K562 (cell line): ENCODE results near the gene HSP90AA1. TPM values are rescaled to one million over a fixed set of nuclear protein-coding genes. Genes with fewer than 3 reads are reported as not detected.

Experiments
- ATAC-seq: fragments of 200-7000 bp; cut with Tn5 transposase; 3 replicates; pipeline ENCODE4 v1.9.1; 2020; ENCODE audit warnings: moderate library complexity
- BruUV-seq: library from RNA; stranded (reverse); fragments of 400-500 nt; replicated peaks from 2 replicates; lab custom pipeline; 2021; lab: Mats Ljungman, UMichigan
- CTCF ChIA-PET: fragments of 300-600 bp; formaldehyde crosslinking; extraction: SDS; loops from one replicate; lab custom pipeline; 2021; ENCODE audit warnings: low intra/inter-chr PET ratio; lab: Yijun Ruan, JAX
- POLR2A ChIA-PET: fragments of 300-600, 350-650 bp; sonication (Branson Sonifier 250); formaldehyde crosslinking; extraction: SDS; loops from one replicate; lab custom pipeline; 2021; ENCODE audit warnings: antibody characterized with exemption, inconsistent platforms; lab: Yijun Ruan, JAX
- DNase-seq, 4 experiments: peaks; one replicate each; pipeline versions ENCODE4 v3.0.0 to v3.0.0-alpha.2; 2011 to 2018; ENCODE audit warnings: low spot score in 3 of 4, mixed read lengths in 3 of 4; ENCODE audit errors: extremely low read depth in 1 of 4
- FAIRE-seq: peaks from 2 replicates; lab custom pipeline; 2011; peaks lifted over from hg19 to GRCh38; lab: Jason Lieb, UNC
- H2AFZ ChIP-seq: 2 replicates; pipeline ENCODE4 v1.6.0; 2011; ENCODE audit warnings: low read depth, low read length, control low read depth, inconsistent platforms
- H3K27ac ChIP-seq: fragments of 200-600 bp; 3 replicates; pipeline ENCODE4 v1.8.0; 2011; ENCODE audit warnings: low read depth, mild to moderate bottlenecking, control low read depth, inconsistent platforms, low read length, moderate library complexity, mixed read lengths; ENCODE audit errors: extremely low read depth
- H3K27me3 ChIP-seq, 2 experiments: fragments of 300-600 bp in 1 of 2; 2 replicates in 1 of 2; 3 replicates in 1 of 2; pipeline versions ENCODE4 v1.6.0 to v1.8.0; 2011; ENCODE audit warnings: inconsistent platforms in 2 of 2, low read length in 2 of 2, mild to moderate bottlenecking in 1 of 2, mixed read lengths in 1 of 2, moderate library complexity in 1 of 2; ENCODE audit not compliant: control insufficient read depth in 2 of 2, insufficient read depth in 2 of 2
- H3K36me3 ChIP-seq: fragments of 300-600 bp; 3 replicates; pipeline ENCODE4 v1.8.0; 2011; ENCODE audit warnings: mild to moderate bottlenecking, low read length, inconsistent platforms; ENCODE audit not compliant: control insufficient read depth, insufficient read depth
- H3K4me1 ChIP-seq, 2 experiments: fragments of 200-600 bp in 1 of 2; replicated peaks in 1 of 2; 2 replicates in 1 of 2; 3 replicates in 1 of 2; pipeline versions ENCODE4 v1.5.1 to v1.8.0; 2011; ENCODE audit warnings: inconsistent platforms in 2 of 2, low read length in 2 of 2, mild to moderate bottlenecking in 1 of 2, mixed read lengths in 1 of 2, moderate library complexity in 1 of 2; ENCODE audit not compliant: control insufficient read depth in 2 of 2, insufficient read depth in 2 of 2
- H3K4me2 ChIP-seq: 2 replicates; pipeline ENCODE4 v1.6.1; 2011; ENCODE audit warnings: low read length, control low read depth, inconsistent platforms, mixed read lengths; ENCODE audit not compliant: insufficient read depth
- H3K4me3 ChIP-seq: fragments of 200-600 bp; sonication (generic), shearing (Covaris generic); 2 replicates; pipeline ENCODE4 v1.5.1; 2016; ENCODE audit warnings: control low read depth, inconsistent platforms
- H3K79me2 ChIP-seq: fragments of 200-600 bp; 3 replicates; pipeline ENCODE4 v1.8.0; 2011; ENCODE audit warnings: low read length, inconsistent platforms; ENCODE audit not compliant: control insufficient read depth, insufficient read depth
- H3K9ac ChIP-seq, 2 experiments: 2 replicates each; pipeline versions ENCODE4 v1.6.0 to v1.6.1; 2011; ENCODE audit warnings: low read depth in 2 of 2, low read length in 2 of 2, control low read depth in 1 of 2, inconsistent platforms in 1 of 2, mild to moderate bottlenecking in 1 of 2, mixed read lengths in 1 of 2; ENCODE audit not compliant: insufficient read depth in 1 of 2
- H3K9me1 ChIP-seq: one replicate; pipeline ENCODE4 v1.6.0; 2011; ENCODE audit warnings: inconsistent platforms, mild to moderate bottlenecking, low read length, moderate library complexity; ENCODE audit not compliant: control insufficient read depth, insufficient read depth
- H3K9me3 ChIP-seq: replicated peaks from 2 replicates; pipeline ENCODE4 v1.5.1; 2011; ENCODE audit warnings: low read depth, low read length, inconsistent platforms; ENCODE audit not compliant: control insufficient read depth, insufficient read depth
- H4K20me1 ChIP-seq: replicated peaks from 2 replicates; pipeline ENCODE4 v1.6.1; 2011; ENCODE audit warnings: low read length, inconsistent platforms, mixed read lengths; ENCODE audit not compliant: control insufficient read depth, insufficient read depth
- ATF7 ChIP-seq: fragments of 450-650 bp; IDR thresholded peaks from 2 replicates; pipeline ENCODE4 v1.7.1; 2014; ENCODE audit warnings: mild to moderate bottlenecking, moderate library complexity
- CHCHD3 ChIP-seq: fragments of 250-450 bp; sonication (Bioruptor Pico); IDR thresholded peaks from 2 replicates; pipeline ENCODE4 v2.1.2; 2022; ENCODE audit warnings: mild to moderate bottlenecking
- ZBTB33 ChIP-seq: sonication (generic); formaldehyde crosslinking; IDR thresholded peaks from 2 replicates; pipeline ENCODE4 v1.8.1; 2023; ENCODE audit warnings: mild to moderate bottlenecking, missing genetic modification reagents
- WGBS: fragments of 100-300 bp; shearing (Covaris generic); methylation state at CpG from one replicate; pipeline ENCODE4 v1.1.6; 2016; ENCODE audit warnings: low coverage, mixed read lengths; ENCODE audit not compliant: insufficient coverage; ENCODE audit errors: missing lambda C conversion rate; 5-methylcytosine and 5-hydroxymethylcytosine counted together
- in situ Hi-C: fragments of 300-500 bp; cut with MboI; formaldehyde crosslinking; loops from 4 replicates; pipeline ENCODE4 v1.15.0; 2018; ENCODE audit warnings: inconsistent platforms, mixed read lengths
- intact Hi-C: fragments of 100-400 bp; cut with micrococcal nuclease; formaldehyde crosslinking; loops from 2 replicates; pipeline ENCODE4 v1.14.2; 2022
- polyA plus RNA-seq, 8 experiments: library from polyadenylated mRNA; depleted of rRNA in 4 of 8; stranded (reverse) in 5 of 8; unstranded in 3 of 8; fragments of >200 nt; fragmentation: Nextera tagmentation in 2 of 8; fragmentation: Illumina TruSeq in 1 of 8; extraction: Ambion mirVana in 2 of 8; extraction: Trizol in 1 of 8; gene quantifications; 2 replicates each; pipeline versions ENCODE4 v1.2.1 to v1.2.3, GENCODE V29; 2011 to 2014; ENCODE audit warnings: inconsistent platforms in 1 of 8, missing spikeins in 1 of 8
- total RNA-seq, 7 experiments: library from RNA; depleted of rRNA in 6 of 7; stranded (reverse); fragments of >200 nt in 6 of 7; fragmentation: Illumina TruSeq in 2 of 7; extraction: Trizol in 2 of 7; gene quantifications; 2 replicates each; pipeline versions ENCODE4 v1.2.1 to v1.2.3, GENCODE V29; 2011 to 2021; ENCODE audit warnings: low replicate concordance in 1 of 7

Gene HSP90AA1
- total and polyA plus RNA-seq, 9 of the 15 experiments (the other 6 are each of a cell fraction or from before 2014, with no cell fraction given), result 377 to 1,731 (median 879) TPM

GRCh38 chr14:102089621-102090343 lies 2.9 kb upstream of the HSP90AA1 start:
- H2AFZ ChIP-seq, result no peak overlapping the region
- peaks cover 36% of the 10 kb centered on the region for H3K79me2 ChIP-seq
- whole genome bisulfite sequencing, result 69% methylated on average over 4 of the region's 11 CpGs
- ATAC-seq (no peak), DNase-seq (no peak)
- peaks cover 15% of the 10 kb centered on the region for H4K20me1 ChIP-seq
- H3K27me3 ChIP-seq, result no peaks in the 10 kb centered on the region
- no TSS peak for BruUV-seq
- in situ Hi-C loops, result no loop called here
- no peak overlapping the region for H3K4me2 ChIP-seq
- H3K9me1 ChIP-seq, result no peaks in the 10 kb centered on the region
- peak overlapping the region in 1 of 2 experiments; percentile 45; a peak in 1 of 4 replicates for H3K9ac ChIP-seq
- no peaks in the 10 kb centered on the region for H3K9me3 ChIP-seq
- intact Hi-C loops, result loop anchor here (2.0 to 5.0 kb wide), 2 partner anchors 27 to 402 kb away; no protein-coding TSS in a partner anchor
- POLR2A ChIA-PET, result interaction anchor here (0.6 to 1.3 kb wide), 4 partner anchors 11 to 239 kb away, joined by 3 to 7 read pairs (median 3); no protein-coding TSS in a partner anchor
- no peak overlapping the region for H3K4me3 ChIP-seq
- H3K4me1 ChIP-seq, result peaks cover 21 to 44% of the 10 kb centered on the region in 2 experiments; a peak in 4 of 5 replicates
- no peak overlapping the region for H3K27ac ChIP-seq
- peak; percentile 99 for TF ChIP-seq ZBTB33 (CRISPR knock-in tag)
- TF ChIP-seq CHCHD3, result no peak
- no peak for TF ChIP-seq ATF7
- TF ChIP-seq, all 486 proteins: peak for 1
- FAIRE-seq, result no peak
- CTCF ChIA-PET, result no interaction called here
- H3K36me3 ChIP-seq, result peaks cover 15% of the 10 kb centered on the region
